Upper lobe of left lung (tissue), 4 donors: ENCODE results near the gene BTBD9.

Experiments
- CTCF ChIP-seq, 6 experiments: fragments of 450-650 bp in 4 of 6; fragments of 200-600 bp in 2 of 6; sonication (generic) in 2 of 6; IDR thresholded peaks; one replicate each; pipeline ENCODE4 v1.5.1; 2016 to 2019; ENCODE audit warnings: antibody characterized with exemption in 6 of 6
- POLR2A ChIP-seq, 4 donors: fragments of 450-650 bp; IDR thresholded peaks; one replicate each; pipeline ENCODE4 v1.5.1; 2016 to 2017; ENCODE audit warnings: antibody characterized with exemption in 4 of 4, mild to moderate bottlenecking in 2 of 4
- POLR2AphosphoS5 ChIP-seq, 2 donors: sonication (generic); formaldehyde crosslinking; IDR thresholded peaks; one replicate each; pipeline ENCODE4 v1.5.1; 2017; ENCODE audit warnings: antibody characterized with exemption in 2 of 2

GRCh38 chr6:38269461-38270172 lies 370.1 kb downstream of the BTBD9 start:
- TF ChIP-seq CTCF (IDR thresholded peaks at IDR 0.05) (no peak), POLR2AphosphoS5 (IDR thresholded peaks at IDR 0.05) (no peak), POLR2A (IDR thresholded peaks at IDR 0.05) (no peak)
